ENCODE data around the gene TMEM130.

DNA sequence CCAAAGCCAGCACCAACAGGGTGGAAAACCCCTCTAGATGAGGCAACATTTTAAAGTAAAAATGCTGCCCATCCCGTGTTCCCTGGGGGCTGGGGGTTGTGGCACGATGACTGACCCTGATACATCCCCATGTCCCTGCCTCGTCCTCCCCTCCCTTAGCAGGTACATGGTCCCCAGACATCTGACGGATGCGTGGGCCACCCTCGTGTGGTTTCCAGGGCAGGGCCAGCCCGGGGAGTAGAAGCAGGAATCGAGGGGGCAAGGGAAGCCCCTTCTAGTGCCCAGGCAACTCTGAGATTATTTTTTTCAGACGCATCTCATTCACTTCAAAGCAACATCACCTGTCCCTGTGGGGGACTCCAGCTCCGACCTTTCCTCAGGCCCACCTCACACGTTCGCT is 3.5 kb downstream of the TMEM130 start:
- TF ChIP-seq, protein P1, sequence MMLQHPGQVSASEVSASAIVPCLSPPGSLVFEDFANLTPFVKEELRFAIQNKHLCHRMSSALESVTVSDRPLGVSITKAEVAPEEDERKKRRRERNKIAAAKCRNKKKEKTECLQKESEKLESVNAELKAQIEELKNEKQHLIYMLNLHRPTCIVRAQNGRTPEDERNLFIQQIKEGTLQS (IDR thresholded peaks at IDR 0.05) = no peak
- TF ChIP-seq, protein P2, sequence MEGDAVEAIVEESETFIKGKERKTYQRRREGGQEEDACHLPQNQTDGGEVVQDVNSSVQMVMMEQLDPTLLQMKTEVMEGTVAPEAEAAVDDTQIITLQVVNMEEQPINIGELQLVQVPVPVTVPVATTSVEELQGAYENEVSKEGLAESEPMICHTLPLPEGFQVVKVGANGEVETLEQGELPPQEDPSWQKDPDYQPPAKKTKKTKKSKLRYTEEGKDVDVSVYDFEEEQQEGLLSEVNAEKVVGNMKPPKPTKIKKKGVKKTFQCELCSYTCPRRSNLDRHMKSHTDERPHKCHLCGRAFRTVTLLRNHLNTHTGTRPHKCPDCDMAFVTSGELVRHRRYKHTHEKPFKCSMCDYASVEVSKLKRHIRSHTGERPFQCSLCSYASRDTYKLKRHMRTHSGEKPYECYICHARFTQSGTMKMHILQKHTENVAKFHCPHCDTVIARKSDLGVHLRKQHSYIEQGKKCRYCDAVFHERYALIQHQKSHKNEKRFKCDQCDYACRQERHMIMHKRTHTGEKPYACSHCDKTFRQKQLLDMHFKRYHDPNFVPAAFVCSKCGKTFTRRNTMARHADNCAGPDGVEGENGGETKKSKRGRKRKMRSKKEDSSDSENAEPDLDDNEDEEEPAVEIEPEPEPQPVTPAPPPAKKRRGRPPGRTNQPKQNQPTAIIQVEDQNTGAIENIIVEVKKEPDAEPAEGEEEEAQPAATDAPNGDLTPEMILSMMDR (IDR thresholded peaks at IDR 0.05; ENCODE audit: low read depth, low read length, missing input control) = no peak
- TF ChIP-seq, protein P3, sequence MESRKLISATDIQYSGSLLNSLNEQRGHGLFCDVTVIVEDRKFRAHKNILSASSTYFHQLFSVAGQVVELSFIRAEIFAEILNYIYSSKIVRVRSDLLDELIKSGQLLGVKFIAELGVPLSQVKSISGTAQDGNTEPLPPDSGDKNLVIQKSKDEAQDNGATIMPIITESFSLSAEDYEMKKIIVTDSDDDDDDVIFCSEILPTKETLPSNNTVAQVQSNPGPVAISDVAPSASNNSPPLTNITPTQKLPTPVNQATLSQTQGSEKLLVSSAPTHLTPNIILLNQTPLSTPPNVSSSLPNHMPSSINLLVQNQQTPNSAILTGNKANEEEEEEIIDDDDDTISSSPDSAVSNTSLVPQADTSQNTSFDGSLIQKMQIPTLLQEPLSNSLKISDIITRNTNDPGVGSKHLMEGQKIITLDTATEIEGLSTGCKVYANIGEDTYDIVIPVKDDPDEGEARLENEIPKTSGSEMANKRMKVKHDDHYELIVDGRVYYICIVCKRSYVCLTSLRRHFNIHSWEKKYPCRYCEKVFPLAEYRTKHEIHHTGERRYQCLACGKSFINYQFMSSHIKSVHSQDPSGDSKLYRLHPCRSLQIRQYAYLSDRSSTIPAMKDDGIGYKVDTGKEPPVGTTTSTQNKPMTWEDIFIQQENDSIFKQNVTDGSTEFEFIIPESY (IDR thresholded peaks at IDR 0.05) = no peak
- TF ChIP-seq, protein P4, sequence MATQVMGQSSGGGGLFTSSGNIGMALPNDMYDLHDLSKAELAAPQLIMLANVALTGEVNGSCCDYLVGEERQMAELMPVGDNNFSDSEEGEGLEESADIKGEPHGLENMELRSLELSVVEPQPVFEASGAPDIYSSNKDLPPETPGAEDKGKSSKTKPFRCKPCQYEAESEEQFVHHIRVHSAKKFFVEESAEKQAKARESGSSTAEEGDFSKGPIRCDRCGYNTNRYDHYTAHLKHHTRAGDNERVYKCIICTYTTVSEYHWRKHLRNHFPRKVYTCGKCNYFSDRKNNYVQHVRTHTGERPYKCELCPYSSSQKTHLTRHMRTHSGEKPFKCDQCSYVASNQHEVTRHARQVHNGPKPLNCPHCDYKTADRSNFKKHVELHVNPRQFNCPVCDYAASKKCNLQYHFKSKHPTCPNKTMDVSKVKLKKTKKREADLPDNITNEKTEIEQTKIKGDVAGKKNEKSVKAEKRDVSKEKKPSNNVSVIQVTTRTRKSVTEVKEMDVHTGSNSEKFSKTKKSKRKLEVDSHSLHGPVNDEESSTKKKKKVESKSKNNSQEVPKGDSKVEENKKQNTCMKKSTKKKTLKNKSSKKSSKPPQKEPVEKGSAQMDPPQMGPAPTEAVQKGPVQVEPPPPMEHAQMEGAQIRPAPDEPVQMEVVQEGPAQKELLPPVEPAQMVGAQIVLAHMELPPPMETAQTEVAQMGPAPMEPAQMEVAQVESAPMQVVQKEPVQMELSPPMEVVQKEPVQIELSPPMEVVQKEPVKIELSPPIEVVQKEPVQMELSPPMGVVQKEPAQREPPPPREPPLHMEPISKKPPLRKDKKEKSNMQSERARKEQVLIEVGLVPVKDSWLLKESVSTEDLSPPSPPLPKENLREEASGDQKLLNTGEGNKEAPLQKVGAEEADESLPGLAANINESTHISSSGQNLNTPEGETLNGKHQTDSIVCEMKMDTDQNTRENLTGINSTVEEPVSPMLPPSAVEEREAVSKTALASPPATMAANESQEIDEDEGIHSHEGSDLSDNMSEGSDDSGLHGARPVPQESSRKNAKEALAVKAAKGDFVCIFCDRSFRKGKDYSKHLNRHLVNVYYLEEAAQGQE (IDR thresholded peaks at IDR 0.05) = no peak
- no peak for TF ChIP-seq TAF1 (conservative IDR thresholded peaks at IDR 0.05)
- TF ChIP-seq EGR1 (IDR thresholded peaks at IDR 0.05; ENCODE audit: low read depth in 2 of 2) = no peak
- TF ChIP-seq JUND (IDR thresholded peaks at IDR 0.05) = no peak
- TF ChIP-seq, protein P5, sequence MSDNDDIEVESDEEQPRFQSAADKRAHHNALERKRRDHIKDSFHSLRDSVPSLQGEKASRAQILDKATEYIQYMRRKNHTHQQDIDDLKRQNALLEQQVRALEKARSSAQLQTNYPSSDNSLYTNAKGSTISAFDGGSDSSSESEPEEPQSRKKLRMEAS (IDR thresholded peaks at IDR 0.05) = no peak
- no peak for TF ChIP-seq SP1 (IDR thresholded peaks at IDR 0.05)
- no peak for TF ChIP-seq RXRA (IDR thresholded peaks at IDR 0.05)
- no peak for TF ChIP-seq YY1 (IDR thresholded peaks at IDR 0.05)
- no peak for TF ChIP-seq GABPA (IDR thresholded peaks at IDR 0.05 in 1 of 2, conservative IDR thresholded peaks at IDR 0.05 in 1 of 2)
- no peak for TF ChIP-seq RAD21 (IDR thresholded peaks at IDR 0.05)

Measured in liver (tissue), 3 donors.